HL-60 (cell line): ENCODE results near the gene OCIAD1.

ENCODE experiments used
- DNase-seq, 2 experiments: peaks; one replicate each; pipeline ENCODE4 v3.0.0-alpha.2; 2010 to 2020; ENCODE audit warnings: low read depth in 1 of 2, low spot score in 1 of 2
- H3K27ac ChIP-seq: fragments of 250-450 bp; sonication (Bioruptor Pico); replicated peaks from 2 replicates; pipeline ENCODE4 v1.5.1; 2020; ENCODE audit warnings: mild to moderate bottlenecking, moderate library complexity
- H3K27me3 ChIP-seq: fragments of 250-450 bp; sonication (Bioruptor Pico); 2 replicates; pipeline ENCODE4 v1.5.1; 2021; ENCODE audit warnings: mild to moderate bottlenecking, moderate library complexity; ENCODE audit not compliant: insufficient read depth, poor library complexity, severe bottlenecking
- H3K4me3 ChIP-seq: replicated peaks from 2 replicates; pipeline ENCODE4 v1.5.1; 2011; ENCODE audit warnings: mild to moderate bottlenecking, control low read depth, low read length; ENCODE audit not compliant: insufficient read depth
- GABPA ChIP-seq: IDR thresholded peaks from 2 replicates; pipeline ENCODE4 v1.6.1; 2012; ENCODE audit warnings: low read depth
- POLR2AphosphoS5 ChIP-seq: IDR thresholded peaks from 2 replicates; pipeline ENCODE4 v1.6.1; 2012; ENCODE audit warnings: low read depth
- SPI1 ChIP-seq: IDR thresholded peaks from 2 replicates; pipeline ENCODE4 v1.6.1; 2012; ENCODE audit warnings: low read depth, mild to moderate bottlenecking, borderline replicate concordance
- TF ChIP-seq, protein P1 (sequence below): IDR thresholded peaks from one replicate; pipeline ENCODE4 v1.5.1; 2011; ENCODE audit warnings: low read length, control low read depth, inconsistent platforms; ENCODE audit not compliant: insufficient read depth
- TF ChIP-seq, protein P2 (sequence below): IDR thresholded peaks from 2 replicates; pipeline ENCODE4 v1.6.1; 2012; ENCODE audit warnings: low read depth; ENCODE audit not compliant: insufficient replicate concordance

The OCIAD1 gene

GRCh38 chr4:48898733-48899431 lies 68.0 kb downstream of the OCIAD1 start:
- H3K4me3 ChIP-seq, result no peak overlapping the region
- peak in 1 of 2 experiments; percentile 40 for DNase-seq
- H3K27ac ChIP-seq, result peak overlapping the region; percentile 49
- TF ChIP-seq POLR2AphosphoS5, result no peak
- TF ChIP-seq SPI1, result peak; percentile 99
- no peak for TF ChIP-seq GABPA
- TF ChIP-seq, protein P1, sequence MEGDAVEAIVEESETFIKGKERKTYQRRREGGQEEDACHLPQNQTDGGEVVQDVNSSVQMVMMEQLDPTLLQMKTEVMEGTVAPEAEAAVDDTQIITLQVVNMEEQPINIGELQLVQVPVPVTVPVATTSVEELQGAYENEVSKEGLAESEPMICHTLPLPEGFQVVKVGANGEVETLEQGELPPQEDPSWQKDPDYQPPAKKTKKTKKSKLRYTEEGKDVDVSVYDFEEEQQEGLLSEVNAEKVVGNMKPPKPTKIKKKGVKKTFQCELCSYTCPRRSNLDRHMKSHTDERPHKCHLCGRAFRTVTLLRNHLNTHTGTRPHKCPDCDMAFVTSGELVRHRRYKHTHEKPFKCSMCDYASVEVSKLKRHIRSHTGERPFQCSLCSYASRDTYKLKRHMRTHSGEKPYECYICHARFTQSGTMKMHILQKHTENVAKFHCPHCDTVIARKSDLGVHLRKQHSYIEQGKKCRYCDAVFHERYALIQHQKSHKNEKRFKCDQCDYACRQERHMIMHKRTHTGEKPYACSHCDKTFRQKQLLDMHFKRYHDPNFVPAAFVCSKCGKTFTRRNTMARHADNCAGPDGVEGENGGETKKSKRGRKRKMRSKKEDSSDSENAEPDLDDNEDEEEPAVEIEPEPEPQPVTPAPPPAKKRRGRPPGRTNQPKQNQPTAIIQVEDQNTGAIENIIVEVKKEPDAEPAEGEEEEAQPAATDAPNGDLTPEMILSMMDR, result no peak
- H3K27me3 ChIP-seq, result no peaks in the 10 kb centered on the region

DNA sequence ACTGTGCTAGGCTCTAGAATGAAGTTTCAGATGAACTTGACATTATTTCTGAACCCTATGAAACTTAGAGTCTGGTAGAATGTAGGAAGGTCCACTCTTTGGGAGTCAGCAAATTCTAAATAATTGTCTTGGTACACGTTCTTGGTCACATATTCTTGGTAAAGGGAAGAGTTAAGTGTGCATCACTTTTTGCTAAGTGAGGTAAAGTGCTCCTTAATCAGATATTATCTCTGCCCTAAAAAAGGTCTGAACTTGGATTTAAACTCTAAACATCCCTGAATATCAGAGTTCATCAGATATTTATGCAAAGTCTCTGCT lies 68.5 kb downstream of the OCIAD1 start:
- H3K27me3 ChIP-seq, result no peaks in the 10 kb centered on the region
- H3K27ac ChIP-seq, result peak overlapping the region; percentile 49
- TF ChIP-seq, protein P1, result no peak
- TF ChIP-seq, protein P2, sequence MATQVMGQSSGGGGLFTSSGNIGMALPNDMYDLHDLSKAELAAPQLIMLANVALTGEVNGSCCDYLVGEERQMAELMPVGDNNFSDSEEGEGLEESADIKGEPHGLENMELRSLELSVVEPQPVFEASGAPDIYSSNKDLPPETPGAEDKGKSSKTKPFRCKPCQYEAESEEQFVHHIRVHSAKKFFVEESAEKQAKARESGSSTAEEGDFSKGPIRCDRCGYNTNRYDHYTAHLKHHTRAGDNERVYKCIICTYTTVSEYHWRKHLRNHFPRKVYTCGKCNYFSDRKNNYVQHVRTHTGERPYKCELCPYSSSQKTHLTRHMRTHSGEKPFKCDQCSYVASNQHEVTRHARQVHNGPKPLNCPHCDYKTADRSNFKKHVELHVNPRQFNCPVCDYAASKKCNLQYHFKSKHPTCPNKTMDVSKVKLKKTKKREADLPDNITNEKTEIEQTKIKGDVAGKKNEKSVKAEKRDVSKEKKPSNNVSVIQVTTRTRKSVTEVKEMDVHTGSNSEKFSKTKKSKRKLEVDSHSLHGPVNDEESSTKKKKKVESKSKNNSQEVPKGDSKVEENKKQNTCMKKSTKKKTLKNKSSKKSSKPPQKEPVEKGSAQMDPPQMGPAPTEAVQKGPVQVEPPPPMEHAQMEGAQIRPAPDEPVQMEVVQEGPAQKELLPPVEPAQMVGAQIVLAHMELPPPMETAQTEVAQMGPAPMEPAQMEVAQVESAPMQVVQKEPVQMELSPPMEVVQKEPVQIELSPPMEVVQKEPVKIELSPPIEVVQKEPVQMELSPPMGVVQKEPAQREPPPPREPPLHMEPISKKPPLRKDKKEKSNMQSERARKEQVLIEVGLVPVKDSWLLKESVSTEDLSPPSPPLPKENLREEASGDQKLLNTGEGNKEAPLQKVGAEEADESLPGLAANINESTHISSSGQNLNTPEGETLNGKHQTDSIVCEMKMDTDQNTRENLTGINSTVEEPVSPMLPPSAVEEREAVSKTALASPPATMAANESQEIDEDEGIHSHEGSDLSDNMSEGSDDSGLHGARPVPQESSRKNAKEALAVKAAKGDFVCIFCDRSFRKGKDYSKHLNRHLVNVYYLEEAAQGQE, result no peak
- TF ChIP-seq GABPA (no peak), POLR2AphosphoS5 (no peak), SPI1 (no peak)
- H3K4me3 ChIP-seq, result no peak overlapping the region
- no peak for DNase-seq

GRCh38 chr4:48899950-48900349 lies 69.1 kb downstream of the OCIAD1 start:
- Histone ChIP-seq H3K27me3 (no peaks in the 10 kb centered on the region), H3K4me3 (no peak overlapping the region), H3K27ac (peak overlapping the region; percentile 49; the same call in 1 of the 2 replicates)
- TF ChIP-seq SPI1 (no peak), GABPA (no peak), POLR2AphosphoS5 (no peak)
- TF ChIP-seq, protein P1, result no peak
- TF ChIP-seq, protein P2, result no peak
- DNase-seq, result no peak

DNA sequence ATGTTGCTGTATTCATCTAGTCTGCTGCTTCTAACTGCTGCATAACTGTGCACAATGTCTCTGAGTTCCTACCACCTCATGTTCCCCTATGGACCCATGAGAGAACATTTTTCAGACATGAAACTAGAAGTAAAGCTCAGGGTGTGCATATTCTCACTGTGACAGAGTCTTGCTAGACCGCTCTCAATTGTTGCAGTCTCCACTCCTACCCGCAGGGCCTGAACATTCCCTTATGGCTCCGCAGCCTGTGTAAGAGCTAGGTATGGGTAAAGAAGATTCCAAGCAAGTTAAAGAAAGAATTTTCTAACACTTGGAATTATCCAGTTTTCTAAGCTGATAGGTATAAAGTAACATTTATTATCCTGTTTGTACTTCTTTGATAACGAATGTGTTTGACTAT lies 70.3 kb downstream of the OCIAD1 start:
- DNase-seq, result no peak
- no peak overlapping the region for H3K27ac ChIP-seq
- no peak for TF ChIP-seq SPI1
- TF ChIP-seq, protein P1, result no peak
- TF ChIP-seq GABPA, result no peak
- TF ChIP-seq POLR2AphosphoS5, result no peak
- TF ChIP-seq, protein P2, result no peak
- no peaks in the 10 kb centered on the region for H3K27me3 ChIP-seq
- no peak overlapping the region for H3K4me3 ChIP-seq
